Activated naive CD4-positive, alpha-beta T cell treated with anti-CD3 and anti-CD28 coated beads, Interleukin-2, amount 50 U/mL, for 72 hours (primary cell): Measurements from ENCODE around the gene OR10G7. TPM values are rescaled to one million over a fixed set of nuclear protein-coding genes. Genes with fewer than 3 reads are reported as not detected.
"Not testable (repeated sequence)": the region's sequence is repeated elsewhere in the genome, so short reads cannot be mapped to it uniquely, and the experiment has no call there.

Experiments used
- ATAC-seq, 2 donors: fragments of 150-1000 bp; cut with Tn5 transposase; 2 replicates each; pipeline ENCODE4 v1.10.0; 2021; ENCODE audit warnings: mild to moderate bottlenecking in 2 of 2, moderate library complexity in 2 of 2
- DNase-seq, 2 donors: peaks; one replicate each; pipeline ENCODE4 v3.0.0; 2021 to 2022; ENCODE audit warnings: low spot score in 2 of 2
- H3K27ac Mint-ChIP-seq, 2 donors: one replicate each; pipeline ENCODE4 v1.8.0; 2022; ENCODE audit warnings: mild to moderate bottlenecking in 2 of 2, mixed read lengths in 2 of 2
- H3K36me3 Mint-ChIP-seq, 2 donors: one replicate each; pipeline ENCODE4 v1.8.0; 2022; ENCODE audit warnings: mixed read lengths in 2 of 2
- H3K9me3 Mint-ChIP-seq, 2 donors: one replicate each; pipeline ENCODE4 v1.8.0; 2022; ENCODE audit warnings: mixed read lengths in 2 of 2
- total RNA-seq, 2 donors: library from RNA; stranded (reverse); gene quantifications; one replicate each; pipeline ENCODE4 v1.2.3, GENCODE V29; 2022

The OR10G7 gene
- total RNA-seq, 2 donors from 2014 or later = not detected

DNA sequence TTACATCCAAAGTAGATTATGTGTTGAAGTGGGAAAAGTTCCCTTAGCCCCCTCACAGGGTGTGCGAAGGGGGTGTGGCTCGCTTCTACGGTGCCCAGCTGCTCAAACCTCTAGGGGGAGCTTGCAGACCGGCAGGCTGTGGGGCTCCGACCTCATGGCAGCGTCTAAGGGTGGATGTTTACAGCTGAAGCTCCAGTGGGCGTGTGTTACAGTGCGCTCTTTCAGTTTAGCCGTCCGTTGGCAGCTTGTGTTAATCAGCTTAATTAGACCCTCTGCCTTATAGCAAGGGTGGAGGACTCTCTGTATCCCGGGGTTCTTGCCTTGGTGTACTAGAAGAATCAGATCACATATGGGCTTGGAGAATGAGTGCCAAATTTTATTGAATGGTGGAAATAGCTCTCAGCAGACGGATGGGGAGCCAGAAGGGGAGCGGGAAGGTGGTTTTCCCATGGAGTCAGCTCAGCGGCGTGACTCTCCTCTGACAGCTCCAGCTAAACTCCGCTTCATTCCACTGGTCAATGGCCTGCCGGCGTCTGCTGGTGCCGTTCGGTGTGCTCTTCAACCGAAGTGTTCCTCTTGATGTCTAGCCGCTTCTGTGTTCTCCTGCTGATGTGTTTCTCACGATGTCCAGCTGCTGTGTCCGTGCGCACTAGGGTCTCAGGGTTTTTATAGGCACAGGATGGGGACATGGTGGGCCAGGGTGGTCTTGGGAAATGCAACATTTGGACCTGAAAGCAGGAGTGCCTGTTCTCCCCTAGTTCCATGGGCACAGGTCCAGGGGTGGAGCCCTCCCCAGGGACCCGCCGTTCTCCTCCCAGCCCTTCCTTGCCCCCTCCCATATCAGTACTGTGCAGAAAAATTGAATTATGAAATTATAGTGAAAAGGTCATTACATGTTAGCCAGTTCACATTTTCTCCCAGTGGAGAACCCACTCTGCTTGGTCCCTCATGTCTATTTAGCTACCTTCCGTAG lies 28.6 kb upstream of the OR10G7 start:
- ATAC-seq (peak; percentile 49 to 92), DNase-seq (peak in 1 of 2 donors; percentile 54)
- Mint-ChIP-seq H3K36me3 (no peaks in the 10 kb centered on the region), H3K9me3 (no peaks in the 10 kb centered on the region), H3K27ac (no peak overlapping the region)

DNA sequence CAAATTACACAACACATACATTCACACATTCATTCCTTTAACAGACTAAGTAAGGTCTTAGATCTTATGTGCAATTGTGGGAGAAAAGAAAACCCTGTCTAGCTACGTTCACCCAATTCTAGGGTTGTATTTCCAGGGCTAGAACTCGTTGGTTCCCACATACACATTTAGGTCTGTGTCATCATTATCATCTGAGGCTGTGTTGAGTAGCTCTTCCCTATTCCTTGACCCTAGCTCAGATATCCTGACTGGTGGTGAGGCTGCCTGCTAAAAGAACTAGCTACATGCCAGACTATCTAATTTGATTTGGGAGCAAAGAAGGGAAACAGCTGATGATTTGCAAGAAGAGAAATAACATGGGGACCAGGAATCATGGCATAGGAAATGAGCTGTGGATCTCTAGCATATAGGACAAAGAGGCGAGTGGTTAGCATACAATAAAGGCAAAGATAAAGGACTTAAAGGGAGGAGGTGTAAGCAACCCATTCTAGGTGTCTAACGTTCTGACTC lies 27.5 kb upstream of the OR10G7 start:
- no peak for DNase-seq
- ATAC-seq = peak in 1 of 2 donors; percentile 35
- H3K9me3 Mint-ChIP-seq = no peaks in the 10 kb centered on the region
- no peaks in the 10 kb centered on the region for H3K36me3 Mint-ChIP-seq
- no peak overlapping the region for H3K27ac Mint-ChIP-seq

DNA sequence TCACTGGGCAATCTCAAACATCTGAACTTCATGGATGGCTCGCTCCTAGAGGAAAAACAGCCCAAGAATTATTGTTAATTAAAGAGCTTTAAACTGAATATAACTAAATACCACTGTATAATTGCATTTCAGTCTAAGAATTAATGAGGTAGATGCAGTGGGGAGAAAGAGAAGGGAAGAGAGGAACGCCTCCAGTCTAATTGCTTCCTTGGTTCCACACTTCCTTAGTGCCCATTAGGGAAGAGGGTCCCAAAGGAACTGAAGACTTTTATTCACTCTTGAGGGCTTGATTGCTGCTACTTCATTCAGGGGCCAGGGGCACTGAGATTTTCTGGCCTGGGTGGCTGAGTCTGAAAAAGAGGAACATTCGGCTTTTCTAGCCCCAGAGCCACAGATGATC lies 11.8 kb upstream of the OR10G7 start:
- Mint-ChIP-seq H3K9me3 (no peaks in the 10 kb centered on the region), H3K27ac (no peak overlapping the region), H3K36me3 (no peaks in the 10 kb centered on the region)
- ATAC-seq (no peak), DNase-seq (no peak)

DNA sequence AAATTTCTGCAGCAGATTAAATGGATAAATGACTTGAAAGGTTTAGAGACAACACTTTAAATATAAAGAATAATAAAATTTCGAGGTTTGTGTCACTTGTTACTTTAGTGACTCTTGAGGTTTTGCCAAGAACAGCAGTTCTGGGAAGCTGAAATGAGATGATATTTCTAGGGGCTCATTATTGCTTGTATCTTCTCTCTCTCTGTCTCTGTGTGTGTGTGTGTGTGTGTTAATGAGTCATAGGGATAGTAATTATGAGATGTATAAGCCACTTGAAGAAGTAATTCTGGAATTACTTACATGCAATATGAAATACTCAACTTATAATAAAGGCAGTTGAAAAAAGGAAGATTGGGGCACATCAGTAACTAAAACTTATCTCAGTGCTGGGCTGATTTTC lies 9.6 kb upstream of the OR10G7 start:
- H3K9me3 Mint-ChIP-seq = no peaks in the 10 kb centered on the region
- H3K27ac Mint-ChIP-seq = no peak overlapping the region
- H3K36me3 Mint-ChIP-seq = no peaks in the 10 kb centered on the region
- no peak for DNase-seq
- peak in 1 of 2 donors; percentile 86 for ATAC-seq

DNA sequence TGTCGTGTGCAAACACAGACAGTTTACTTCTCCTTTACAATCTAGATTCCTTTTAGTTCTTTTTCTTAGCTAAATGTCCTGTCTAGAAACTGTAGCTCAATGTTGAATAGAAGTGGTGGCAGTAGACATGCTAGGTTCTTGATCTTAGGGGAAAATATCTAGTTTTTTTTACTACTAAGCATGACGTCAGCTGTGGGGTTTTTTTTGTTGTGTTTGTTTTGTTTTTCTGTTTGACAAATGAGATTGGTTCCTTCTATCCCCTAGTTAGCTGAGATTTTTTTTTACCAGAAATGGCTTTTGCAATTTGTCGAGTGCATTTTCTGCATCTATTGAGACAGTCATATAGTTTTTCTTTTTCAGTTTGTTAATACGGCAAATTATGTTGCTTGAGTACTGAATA lies 2.3 kb upstream of the OR10G7 start:
- Mint-ChIP-seq H3K27ac (no peak overlapping the region), H3K36me3 (no peaks in the 10 kb centered on the region), H3K9me3 (no peaks in the 10 kb centered on the region)
- no peak for DNase-seq
- no peak for ATAC-seq

DNA sequence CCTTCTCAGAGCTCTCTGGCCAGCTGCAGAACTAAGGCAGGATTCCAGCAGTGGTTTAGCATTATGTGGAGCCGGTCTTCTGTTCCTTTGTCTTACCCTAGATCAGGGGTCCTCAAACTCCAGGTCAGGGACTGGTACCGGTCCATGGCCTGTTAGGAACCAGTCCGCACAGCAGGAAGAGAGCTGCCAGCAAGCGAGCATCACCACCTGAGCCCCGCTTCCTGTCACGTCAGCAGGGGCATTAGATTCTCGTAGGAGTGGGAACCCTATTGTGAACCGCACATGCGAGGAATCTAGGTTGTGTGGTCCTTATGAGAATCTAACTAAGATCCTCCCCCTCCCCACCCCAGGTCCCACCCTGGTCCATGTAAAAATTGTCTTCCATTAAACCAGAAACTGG lies 1.6 kb downstream of the OR10G7 start:
- Mint-ChIP-seq H3K36me3 (no peaks in the 10 kb centered on the region), H3K9me3 (no peaks in the 10 kb centered on the region), H3K27ac (no peak overlapping the region)
- ATAC-seq = no peak
- no peak for DNase-seq

DNA sequence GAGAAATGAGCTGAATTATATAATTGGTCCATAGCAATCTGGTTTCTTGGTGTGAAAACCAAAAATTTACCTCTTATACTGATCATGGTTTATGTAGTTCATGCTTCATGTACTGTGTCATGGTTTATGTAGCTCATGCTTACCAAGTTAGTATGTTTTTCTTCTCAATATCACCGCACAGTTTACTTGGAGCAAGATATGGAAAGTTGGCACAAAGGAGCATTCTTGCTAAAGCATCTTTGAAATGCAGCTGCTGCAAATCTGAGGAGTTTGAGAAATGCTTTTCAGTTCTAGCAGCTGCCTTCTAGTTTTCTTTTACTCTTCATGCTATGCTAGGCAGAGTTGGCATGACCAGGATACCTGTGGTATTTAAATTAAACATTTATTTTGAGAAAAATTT lies 4.5 kb downstream of the OR10G7 start:
- H3K36me3 Mint-ChIP-seq = no peaks in the 10 kb centered on the region
- no peak for ATAC-seq
- no peak for DNase-seq
- H3K27ac Mint-ChIP-seq = no peak overlapping the region
- no peaks in the 10 kb centered on the region for H3K9me3 Mint-ChIP-seq

DNA sequence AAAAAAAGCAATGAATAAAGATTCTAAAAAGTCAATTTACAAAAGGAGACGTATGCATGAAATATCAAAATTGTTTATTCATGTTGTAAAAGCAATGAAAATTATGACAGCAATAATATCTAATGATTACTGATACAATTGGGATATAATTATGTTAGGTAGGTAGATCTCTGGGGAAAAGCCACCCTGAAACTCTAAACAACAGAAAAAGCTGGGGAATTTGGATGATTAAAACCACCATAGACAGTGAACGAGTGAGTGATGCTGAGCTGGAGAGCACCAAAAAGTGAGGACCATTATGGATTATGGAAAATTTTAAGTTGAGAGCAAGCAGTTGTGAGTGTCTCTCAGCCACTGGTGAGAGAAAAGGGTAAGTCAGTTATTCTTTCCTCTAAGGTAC lies 14.6 kb downstream of the OR10G7 start, which contains the start of gene OR10G8:
Gene OR10G8 (plus strand): TSS at position 301 of the 400 bp plus-strand sequence. CDS start 2,825 bp downstream, outside the sequence.
- no peaks in the 10 kb centered on the region for H3K9me3 Mint-ChIP-seq
- H3K27ac Mint-ChIP-seq = no peak within 1 kb of the TSS
- DNase-seq = no peak
- ATAC-seq = peak in 1 of 2 donors; percentile 20
- no peaks in the 10 kb centered on the region for H3K36me3 Mint-ChIP-seq

DNA sequence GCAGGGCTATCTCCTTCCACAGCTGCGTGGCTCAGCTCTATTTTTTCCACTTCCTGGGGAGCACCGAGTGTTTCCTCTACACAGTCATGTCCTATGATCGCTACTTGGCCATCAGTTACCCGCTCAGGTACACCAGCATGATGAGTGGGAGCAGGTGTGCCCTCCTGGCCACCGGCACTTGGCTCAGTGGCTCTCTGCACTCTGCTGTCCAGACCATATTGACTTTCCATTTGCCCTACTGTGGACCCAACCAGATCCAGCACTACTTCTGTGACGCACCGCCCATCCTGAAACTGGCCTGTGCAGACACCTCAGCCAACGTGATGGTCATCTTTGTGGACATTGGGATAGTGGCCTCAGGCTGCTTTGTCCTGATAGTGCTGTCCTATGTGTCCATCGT lies 25.3 kb downstream of the OR10G7 start:
- ATAC-seq, H3K27ac Mint-ChIP-seq, DNase-seq, H3K36me3 Mint-ChIP-seq, H3K9me3 Mint-ChIP-seq: not testable (repeated sequence)

DNA sequence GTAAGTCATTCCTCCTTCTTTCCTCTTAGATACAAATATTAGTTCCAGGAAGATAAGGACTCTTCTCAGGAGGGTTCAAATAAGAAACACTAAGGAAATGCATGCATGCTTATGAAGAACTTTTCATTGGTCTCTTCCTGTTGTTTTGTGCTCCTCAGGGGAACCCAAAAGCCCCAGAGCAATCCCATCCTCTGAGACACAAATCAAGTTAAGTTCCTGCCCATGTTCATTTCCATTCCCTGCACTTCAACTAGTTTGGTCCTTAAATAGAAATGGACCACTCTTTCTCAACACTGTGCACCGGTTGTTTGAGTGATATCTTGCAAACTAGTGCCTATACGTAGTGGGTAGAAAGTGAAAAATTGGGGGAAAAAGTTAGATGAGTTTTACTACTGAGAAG lies 28.4 kb downstream of the OR10G7 start, which contains the start of gene OR10G4:
Gene OR10G4 (plus strand): TSS at position 301 of the 400 bp plus-strand sequence. CDS start 2,578 bp downstream, outside the sequence.
- Mint-ChIP-seq H3K36me3 (no peaks in the 10 kb centered on the region), H3K27ac (peak within 1 kb of the TSS in 1 of 2 donors; percentile 5), H3K9me3 (no peaks in the 10 kb centered on the region)
- no peak for ATAC-seq
- DNase-seq = no peak

DNA sequence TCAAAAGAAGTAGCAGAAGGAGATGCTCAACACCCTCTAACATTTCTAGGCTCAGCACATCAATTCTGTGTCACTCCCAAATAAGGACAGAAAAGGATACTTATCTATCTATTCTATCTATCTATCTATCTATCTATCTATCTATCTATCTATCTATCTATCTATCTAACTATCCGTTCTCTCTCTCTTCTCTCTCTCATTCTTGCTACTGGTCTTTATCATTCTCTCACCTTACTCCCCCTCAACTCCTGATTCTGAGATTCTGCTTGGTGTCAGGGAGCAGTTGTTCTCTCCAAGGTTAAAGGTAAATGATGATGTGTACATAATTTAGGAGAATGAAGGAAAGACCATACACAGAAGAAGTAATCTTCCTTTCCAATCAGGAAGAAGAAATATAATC lies 46.0 kb downstream of the OR10G7 start, which contains the start of gene OR10G6:
Gene OR10G6 (minus strand): TSS at position 43 of the 400 bp plus-strand sequence. CDS start 0 bp downstream, at position 43.
- Mint-ChIP-seq H3K36me3 (no peaks in the 10 kb centered on the region), H3K27ac (no peak within 1 kb of the TSS), H3K9me3 (no peaks in the 10 kb centered on the region)
- DNase-seq = no peak
- no peak for ATAC-seq

Other genes starting within 250 kb of the OR10G7 start
- gene OR6M1, start 235.0 kb downstream of the OR10G7 start, total RNA-seq = not detected
- not detected for gene TMEM225, start 155.7 kb downstream of the OR10G7 start, total RNA-seq
- gene OR8D4, start 139.2 kb downstream of the OR10G7 start, total RNA-seq = not detected
- not detected for gene OR4D5, start 101.7 kb downstream of the OR10G7 start, total RNA-seq
- gene OR6T1, start 97.5 kb downstream of the OR10G7 start, total RNA-seq = not detected
- gene OR10S1, start 63.5 kb downstream of the OR10G7 start, total RNA-seq = not detected
- not detected for gene OR10G6, start 46.2 kb downstream of the OR10G7 start, total RNA-seq
- not detected for gene OR10G4, start 28.3 kb downstream of the OR10G7 start, total RNA-seq
- gene OR10G9, start 18.3 kb downstream of the OR10G7 start, total RNA-seq = not detected
- gene OR10G8, start 14.5 kb downstream of the OR10G7 start, total RNA-seq = not detected
- 10 to 100 TPM in 1 of 2 donors, 1 to 10 TPM in 1; 7.7 to 13.7 TPM for gene VWA5A, start 74.1 kb upstream of the OR10G7 start, total RNA-seq
- not detected for gene OR10D3, start 142.0 kb upstream of the OR10G7 start, total RNA-seq
- not detected for gene OR8G1, start 199.8 kb upstream of the OR10G7 start, total RNA-seq
- gene OR8G5, start 215.1 kb upstream of the OR10G7 start, total RNA-seq = not detected